ENCODE measurements around the gene CDH4.
A peak's percentile ranks its signal among the peaks of the same experiment; 100 is the strongest.

The CDH4 gene

GRCh38 chr20:61654726-61655125 is 402.7 kb downstream of the CDH4 start:
- no peak for DNase-seq (ENCODE audit: low read depth)
- no peak overlapping the region for H3K4me3 ChIP-seq (ENCODE audit: low read length)
- TF ChIP-seq CTCF (conservative IDR thresholded peaks at IDR 0.05; ENCODE audit: low read depth, low read length), result no peak

GRCh38 chr20:61655591-61655990 is 403.5 kb downstream of the CDH4 start:
- no peak for DNase-seq (ENCODE audit: low read depth)

GRCh38 chr20:61656198-61656597 is 404.1 kb downstream of the CDH4 start:
- DNase-seq (ENCODE audit: low read depth), result no peak
- TF ChIP-seq CTCF (conservative IDR thresholded peaks at IDR 0.05; ENCODE audit: low read depth, low read length), result no peak
- H3K4me3 ChIP-seq (ENCODE audit: low read length), result no peak overlapping the region

More at GRCh38 chr20:61655591-61655990, 403.5 kb downstream of the CDH4 start:
- H3K4me3 ChIP-seq (ENCODE audit: low read length), result no peak overlapping the region
- TF ChIP-seq CTCF (conservative IDR thresholded peaks at IDR 0.05; ENCODE audit: low read depth, low read length), result no peak

- DNase-seq (ENCODE audit: low read depth), result peak; percentile 12
- no peak overlapping the region for H3K4me3 ChIP-seq (ENCODE audit: low read length)
- TF ChIP-seq CTCF (conservative IDR thresholded peaks at IDR 0.05; ENCODE audit: low read depth, low read length), result no peak
Observed at GRCh38 chr20:61657721-61658377, 405.8 kb downstream of the CDH4 start.

- TF ChIP-seq CTCF (conservative IDR thresholded peaks at IDR 0.05; ENCODE audit: low read depth, low read length), result no peak
- DNase-seq (ENCODE audit: low read depth), result no peak
- no peak overlapping the region for H3K4me3 ChIP-seq (ENCODE audit: low read length)
Observed at GRCh38 chr20:61658563-61658962, 406.5 kb downstream of the CDH4 start.

GRCh38 chr20:61659246-61659993 is 407.4 kb downstream of the CDH4 start:
- DNase-seq (ENCODE audit: low read depth), result no peak
- TF ChIP-seq CTCF (conservative IDR thresholded peaks at IDR 0.05; ENCODE audit: low read depth, low read length), result no peak

GRCh38 chr20:61659994-61660346 is 407.9 kb downstream of the CDH4 start:
- TF ChIP-seq CTCF (conservative IDR thresholded peaks at IDR 0.05; ENCODE audit: low read depth, low read length), result no peak
- no peak overlapping the region for H3K4me3 ChIP-seq (ENCODE audit: low read length)
- DNase-seq (ENCODE audit: low read depth), result no peak

More at GRCh38 chr20:61659246-61659993, 407.4 kb downstream of the CDH4 start:
- no peak overlapping the region for H3K4me3 ChIP-seq (ENCODE audit: low read length)
